Neuronal stem cell (in vitro differentiated cells): ENCODE results near the gene SLC2A4RG.

Source experiments
- DNase-seq: peaks from one replicate; pipeline ENCODE4 v3.0.0-alpha.2; 2013; ENCODE audit warnings: low spot score
- H2AFZ ChIP-seq: one replicate; pipeline ENCODE4 v1.6.1; 2013; ENCODE audit warnings: mild to moderate bottlenecking, low read length, inconsistent platforms
- H2AK5ac ChIP-seq: 2 replicates; pipeline ENCODE4 v1.6.1; 2013; ENCODE audit warnings: low read depth, mild to moderate bottlenecking, inconsistent platforms, low read length, moderate library complexity, mixed read lengths
- H2BK120ac ChIP-seq: 2 replicates; pipeline ENCODE4 v1.6.1; 2013; ENCODE audit warnings: low read depth, mild to moderate bottlenecking, inconsistent platforms, low read length, moderate library complexity, mixed read lengths
- H2BK12ac ChIP-seq: one replicate; pipeline ENCODE4 v1.6.1; 2013; ENCODE audit warnings: low read length, inconsistent platforms
- H2BK15ac ChIP-seq: 2 replicates; pipeline ENCODE4 v1.6.1; 2013; ENCODE audit warnings: mild to moderate bottlenecking, low read length, inconsistent platforms, mixed read lengths
- H2BK5ac ChIP-seq: one replicate; pipeline ENCODE4 v1.6.1; 2013; ENCODE audit warnings: inconsistent platforms, mild to moderate bottlenecking, low read length, moderate library complexity
- H3K14ac ChIP-seq: one replicate; pipeline ENCODE4 v1.6.1; 2013; ENCODE audit warnings: low read length, inconsistent platforms
- H3K18ac ChIP-seq: 2 replicates; pipeline ENCODE4 v1.6.1; 2013; ENCODE audit warnings: low read length, inconsistent platforms
- H3K23ac ChIP-seq: 2 replicates; pipeline ENCODE4 v1.6.1; 2013; ENCODE audit warnings: low read depth, mild to moderate bottlenecking, mixed read lengths, low read length, inconsistent platforms; ENCODE audit not compliant: poor library complexity
- H3K27ac ChIP-seq: replicated peaks from 3 replicates; pipeline ENCODE4 v1.5.1; 2013; ENCODE audit warnings: low read length, inconsistent platforms
- H3K27me3 ChIP-seq, 3 experiments: 2 replicates each; pipeline ENCODE4 v1.6.1; 2013; ENCODE audit warnings: low read length in 3 of 3, mild to moderate bottlenecking in 2 of 3, inconsistent platforms in 1 of 3, low read depth in 1 of 3, mixed read lengths in 1 of 3, moderate library complexity in 1 of 3; ENCODE audit not compliant: control insufficient read depth in 3 of 3, insufficient read depth in 3 of 3
- H3K36me3 ChIP-seq, 2 donors: replicated peaks in 1 of 2; 2 replicates each; pipeline ENCODE4 v1.6.1; 2013; ENCODE audit warnings: low read length in 2 of 2; ENCODE audit not compliant: control insufficient read depth in 2 of 2, insufficient read depth in 2 of 2
- H3K4ac ChIP-seq: 2 replicates; pipeline ENCODE4 v1.6.1; 2013; ENCODE audit warnings: inconsistent platforms, mild to moderate bottlenecking, low read length, moderate library complexity
- H3K4me1 ChIP-seq, 2 donors: 1 replicate in 1 of 2; 2 replicates in 1 of 2; pipeline ENCODE4 v1.6.1; 2013; ENCODE audit warnings: low read length in 2 of 2, low read depth in 1 of 2; ENCODE audit not compliant: control insufficient read depth in 2 of 2, insufficient read depth in 1 of 2
- H3K4me2 ChIP-seq: one replicate; pipeline ENCODE4 v1.6.1; 2013; ENCODE audit warnings: mild to moderate bottlenecking, low read length, inconsistent platforms; ENCODE audit not compliant: insufficient read depth, poor library complexity, severe bottlenecking
- H3K4me3 ChIP-seq, 2 donors: 2 replicates each; pipeline ENCODE4 v1.5.1; 2013; ENCODE audit warnings: low read length in 2 of 2, mild to moderate bottlenecking in 2 of 2, inconsistent platforms in 1 of 2, moderate library complexity in 1 of 2
- H3K79me1 ChIP-seq: one replicate; pipeline ENCODE4 v1.6.1; 2013; ENCODE audit warnings: low read depth, mild to moderate bottlenecking, inconsistent platforms, low read length, moderate library complexity
- H3K9ac ChIP-seq: one replicate; pipeline ENCODE4 v1.6.1; 2013; ENCODE audit warnings: mild to moderate bottlenecking, low read depth, low read length, inconsistent platforms; ENCODE audit not compliant: poor library complexity
- H3K9me3 ChIP-seq, 2 donors: replicated peaks in 1 of 2; 2 replicates each; pipeline versions ENCODE3 to v1.6.1; 2013; ENCODE audit warnings: low read length in 2 of 2, mild to moderate bottlenecking in 2 of 2, inconsistent platforms in 1 of 2, low read depth in 1 of 2, mixed read lengths in 1 of 2, moderate library complexity in 1 of 2; ENCODE audit not compliant: control insufficient read depth in 2 of 2, insufficient read depth in 1 of 2
- H4K8ac ChIP-seq: one replicate; pipeline ENCODE4 v1.6.1; 2013; ENCODE audit warnings: low read depth, mild to moderate bottlenecking, inconsistent platforms, low read length, moderate library complexity
- H4K91ac ChIP-seq: one replicate; pipeline ENCODE4 v1.6.1; 2013; ENCODE audit warnings: low read length, low read depth, mild to moderate bottlenecking, inconsistent platforms; ENCODE audit not compliant: poor library complexity
- WGBS, 2 donors: extraction: QIAGEN DNeasy Blood & Tissue Kit; methylation state at CpG; one replicate each; pipeline ENCODE4 v1.1.7; 2013; ENCODE audit warnings: missing lambda C conversion rate in 2 of 2, mixed read lengths in 1 of 2; ENCODE audit not compliant: insufficient read length in 2 of 2, insufficient replicate concordance in 1 of 2; ENCODE audit errors: extremely low coverage in 2 of 2; 5-methylcytosine and 5-hydroxymethylcytosine counted together

The SLC2A4RG gene

DNA sequence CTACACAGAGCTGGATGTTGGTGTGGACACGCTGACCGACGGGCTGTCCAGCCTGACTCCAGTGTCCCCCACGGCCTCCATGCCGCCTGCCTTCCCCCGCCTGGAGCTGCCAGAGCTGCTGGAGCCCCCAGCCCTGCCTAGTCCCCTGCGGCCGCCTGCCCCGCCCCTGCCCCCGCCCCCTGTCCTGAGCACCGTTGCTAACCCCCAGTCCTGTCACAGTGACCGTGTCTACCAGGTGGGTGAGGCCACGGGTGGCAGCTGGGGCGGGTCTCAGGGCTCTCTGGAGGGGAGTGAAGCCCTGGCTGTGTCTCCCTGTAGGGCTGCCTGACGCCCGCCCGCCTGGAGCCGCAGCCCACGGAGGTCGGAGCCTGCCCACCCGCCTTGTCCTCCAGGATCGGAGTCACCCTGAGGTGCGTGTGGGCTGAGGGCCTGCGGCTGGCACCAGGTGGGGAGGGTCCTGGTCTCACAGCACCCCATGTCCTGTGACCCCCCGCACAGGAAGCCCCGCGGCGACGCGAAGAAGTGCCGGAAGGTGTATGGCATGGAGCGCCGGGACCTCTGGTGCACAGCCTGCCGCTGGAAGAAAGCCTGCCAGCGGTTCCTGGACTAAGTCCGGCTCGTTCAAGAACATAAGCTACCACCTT is 2.9 kb downstream of the SLC2A4RG start:
- Histone ChIP-seq H2BK12ac (peak overlapping the region; percentile 10), H3K4me3 (peak overlapping the region in 1 of 2 donors; percentile 6), H3K9ac (no peak overlapping the region), H2BK15ac (no peak overlapping the region), H3K23ac (peak overlapping the region; percentile 96), H3K4me1 (peaks cover 10 to 16% of the 10 kb centered on the region in 2 donors), H3K18ac (no peak overlapping the region), H4K91ac (no peak overlapping the region), H3K79me1 (peaks cover 19% of the 10 kb centered on the region), H4K8ac (no peak overlapping the region), H3K27ac (peak overlapping the region; percentile 22), H2BK120ac (no peak overlapping the region), H3K4ac (no peak overlapping the region), H2AFZ (no peak overlapping the region), H3K27me3 (no peaks in the 10 kb centered on the region), H3K14ac (peak overlapping the region; percentile 21), H2BK5ac (no peak overlapping the region), H2AK5ac (peak overlapping the region; percentile 90), H3K36me3 (peaks cover 10 to 57% of the 10 kb centered on the region in 2 donors), H3K4me2 (no peak overlapping the region), H3K9me3 (no peaks in the 10 kb centered on the region)
- no CpG with 5 or more reads among the region's 37 CpGs for WGBS, 2 donors
- DNase-seq = no peak

- no CpG with 5 or more reads among the region's 31 CpGs for WGBS, 2 donors
- Histone ChIP-seq H3K36me3 (peaks cover 10 to 57% of the 10 kb centered on the region in 2 donors), H3K23ac (no peak overlapping the region), H3K14ac (no peak overlapping the region), H2BK15ac (no peak overlapping the region), H3K79me1 (peaks cover 17% of the 10 kb centered on the region), H3K4me3 (no peak overlapping the region), H3K9ac (no peak overlapping the region), H2BK120ac (no peak overlapping the region), H3K9me3 (no peaks in the 10 kb centered on the region), H3K18ac (no peak overlapping the region), H3K4me1 (peaks cover 8 to 10% of the 10 kb centered on the region in 2 donors), H2BK5ac (no peak overlapping the region), H3K27me3 (no peaks in the 10 kb centered on the region), H3K4me2 (no peak overlapping the region), H2BK12ac (no peak overlapping the region), H3K27ac (no peak overlapping the region), H3K4ac (no peak overlapping the region), H2AFZ (no peak overlapping the region), H4K91ac (no peak overlapping the region), H2AK5ac (no peak overlapping the region), H4K8ac (no peak overlapping the region)
- DNase-seq = no peak
Observed at GRCh38 chr20:63743210-63743970, 3.8 kb downstream of the SLC2A4RG start.

DNA sequence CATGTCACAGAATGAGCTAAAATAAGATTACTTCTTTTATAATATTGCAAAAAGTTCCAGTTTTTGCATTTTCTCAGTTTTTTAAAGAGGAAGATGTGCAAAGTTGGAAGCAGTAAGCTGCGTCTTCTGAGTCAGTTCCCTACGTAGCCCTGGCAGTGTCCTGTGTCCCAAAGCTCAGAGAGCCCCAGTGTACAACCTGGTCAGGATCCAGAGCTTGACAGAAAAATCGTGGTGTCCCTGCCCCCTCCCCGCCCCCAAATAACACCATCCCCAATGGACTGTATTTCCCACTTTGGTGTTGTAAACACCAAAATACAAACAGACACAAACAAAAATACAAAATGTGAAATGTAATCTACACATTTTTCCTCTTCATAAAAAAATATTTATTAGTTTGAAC is 4.6 kb downstream of the SLC2A4RG start:
- H4K91ac ChIP-seq = no peak overlapping the region
- H2BK12ac ChIP-seq = no peak overlapping the region
- no peak overlapping the region for H3K23ac ChIP-seq
- H3K14ac ChIP-seq = no peak overlapping the region
- H3K9me3 ChIP-seq = no peaks in the 10 kb centered on the region
- H4K8ac ChIP-seq = no peak overlapping the region
- no peak overlapping the region for H3K4me3 ChIP-seq
- WGBS, 2 donors = no CpG with 5 or more reads among the region's 4 CpGs
- H2AK5ac ChIP-seq = no peak overlapping the region
- no peak overlapping the region for H3K4ac ChIP-seq
- H2BK5ac ChIP-seq = no peak overlapping the region
- no peak overlapping the region for H2AFZ ChIP-seq
- H3K18ac ChIP-seq = no peak overlapping the region
- no peaks in the 10 kb centered on the region for H3K27me3 ChIP-seq
- H2BK120ac ChIP-seq = no peak overlapping the region
- peaks cover 17% of the 10 kb centered on the region for H3K79me1 ChIP-seq
- H3K36me3 ChIP-seq = peaks cover 10 to 60% of the 10 kb centered on the region in 2 donors
- H3K4me2 ChIP-seq = no peak overlapping the region
- H3K9ac ChIP-seq = no peak overlapping the region
- H3K4me1 ChIP-seq = peaks cover 6 to 7% of the 10 kb centered on the region in 2 donors
- no peak overlapping the region for H2BK15ac ChIP-seq
- DNase-seq = no peak
- H3K27ac ChIP-seq = no peak overlapping the region
